ENCODE results near the gene AFDN. TPM values are rescaled to one million over a fixed set of nuclear protein-coding genes. Genes with fewer than 3 reads are reported as not detected.

The AFDN gene
- total RNA-seq, 1 donor from 2014 or later = 552 TPM

GRCh38 chr6:167932468-167933276 lies 106.0 kb downstream of the AFDN start:
- TF ChIP-seq, protein P1, sequence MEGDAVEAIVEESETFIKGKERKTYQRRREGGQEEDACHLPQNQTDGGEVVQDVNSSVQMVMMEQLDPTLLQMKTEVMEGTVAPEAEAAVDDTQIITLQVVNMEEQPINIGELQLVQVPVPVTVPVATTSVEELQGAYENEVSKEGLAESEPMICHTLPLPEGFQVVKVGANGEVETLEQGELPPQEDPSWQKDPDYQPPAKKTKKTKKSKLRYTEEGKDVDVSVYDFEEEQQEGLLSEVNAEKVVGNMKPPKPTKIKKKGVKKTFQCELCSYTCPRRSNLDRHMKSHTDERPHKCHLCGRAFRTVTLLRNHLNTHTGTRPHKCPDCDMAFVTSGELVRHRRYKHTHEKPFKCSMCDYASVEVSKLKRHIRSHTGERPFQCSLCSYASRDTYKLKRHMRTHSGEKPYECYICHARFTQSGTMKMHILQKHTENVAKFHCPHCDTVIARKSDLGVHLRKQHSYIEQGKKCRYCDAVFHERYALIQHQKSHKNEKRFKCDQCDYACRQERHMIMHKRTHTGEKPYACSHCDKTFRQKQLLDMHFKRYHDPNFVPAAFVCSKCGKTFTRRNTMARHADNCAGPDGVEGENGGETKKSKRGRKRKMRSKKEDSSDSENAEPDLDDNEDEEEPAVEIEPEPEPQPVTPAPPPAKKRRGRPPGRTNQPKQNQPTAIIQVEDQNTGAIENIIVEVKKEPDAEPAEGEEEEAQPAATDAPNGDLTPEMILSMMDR (IDR thresholded peaks at IDR 0.05; ENCODE audit: partially characterized antibody, unreplicated experiment) = no peak
- Mint-ChIP-seq H3K27me3 (ENCODE audit: unreplicated experiment) (peaks cover 2% of the 10 kb centered on the region), H3K36me3 (ENCODE audit: unreplicated experiment) (no peaks in the 10 kb centered on the region), H3K4me1 (ENCODE audit: low read depth, unreplicated experiment) (peaks cover 11% of the 10 kb centered on the region), H3K4me3 (ENCODE audit: unreplicated experiment) (no peak overlapping the region), H3K27ac (ENCODE audit: unreplicated experiment) (no peak overlapping the region), H3K9me3 (ENCODE audit: unreplicated experiment) (no peaks in the 10 kb centered on the region)
- no peak for DNase-seq

- Mint-ChIP-seq H3K36me3 (ENCODE audit: unreplicated experiment) (no peaks in the 10 kb centered on the region), H3K27ac (ENCODE audit: unreplicated experiment) (no peak overlapping the region), H3K9me3 (ENCODE audit: unreplicated experiment) (peaks cover 1% of the 10 kb centered on the region), H3K27me3 (ENCODE audit: unreplicated experiment) (peaks cover 2% of the 10 kb centered on the region), H3K4me3 (ENCODE audit: unreplicated experiment) (no peak overlapping the region), H3K4me1 (ENCODE audit: low read depth, unreplicated experiment) (peaks cover 14% of the 10 kb centered on the region)
- TF ChIP-seq, protein P1 (IDR thresholded peaks at IDR 0.05; ENCODE audit: partially characterized antibody, unreplicated experiment) = no peak
- no peak for DNase-seq
Measured at GRCh38 chr6:167933290-167933689, 106.6 kb downstream of the AFDN start.

DNA sequence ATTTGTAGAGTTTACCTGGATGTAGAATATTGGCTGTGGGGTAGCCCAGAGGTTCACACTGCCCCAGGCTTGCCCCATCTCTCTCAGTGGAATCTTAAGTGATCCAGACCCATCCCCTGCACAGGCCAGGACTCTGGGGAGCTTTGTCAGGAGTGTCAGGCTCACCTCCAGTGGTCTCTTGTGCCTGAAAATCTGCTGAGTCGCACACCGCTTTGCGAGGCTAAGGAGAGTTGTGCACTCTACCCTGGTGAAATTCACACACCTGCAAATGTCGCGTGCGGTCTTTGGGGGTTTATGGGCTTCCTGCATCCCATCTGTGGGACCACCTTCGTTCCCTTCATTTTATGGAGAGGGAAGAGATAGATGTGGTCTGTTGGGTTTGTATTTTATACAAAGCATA lies 107.1 kb downstream of the AFDN start:
- Mint-ChIP-seq H3K27ac (ENCODE audit: unreplicated experiment) (no peak overlapping the region), H3K36me3 (ENCODE audit: unreplicated experiment) (no peaks in the 10 kb centered on the region), H3K27me3 (ENCODE audit: unreplicated experiment) (peaks cover 2% of the 10 kb centered on the region), H3K9me3 (ENCODE audit: unreplicated experiment) (peaks cover 1% of the 10 kb centered on the region), H3K4me3 (ENCODE audit: unreplicated experiment) (no peak overlapping the region), H3K4me1 (ENCODE audit: low read depth, unreplicated experiment) (peaks cover 14% of the 10 kb centered on the region)
- TF ChIP-seq, protein P1 (IDR thresholded peaks at IDR 0.05; ENCODE audit: partially characterized antibody, unreplicated experiment) = no peak
- no peak for DNase-seq

- H3K9me3 Mint-ChIP-seq (ENCODE audit: unreplicated experiment) = peaks cover 1% of the 10 kb centered on the region
- no peak overlapping the region for H3K4me3 Mint-ChIP-seq (ENCODE audit: unreplicated experiment)
- H3K27me3 Mint-ChIP-seq (ENCODE audit: unreplicated experiment) = peaks cover 2% of the 10 kb centered on the region
- peak overlapping the region; percentile 4 for H3K27ac Mint-ChIP-seq (ENCODE audit: unreplicated experiment)
- TF ChIP-seq, protein P1 (IDR thresholded peaks at IDR 0.05; ENCODE audit: partially characterized antibody, unreplicated experiment) = no peak
- no peaks in the 10 kb centered on the region for H3K36me3 Mint-ChIP-seq (ENCODE audit: unreplicated experiment)
- H3K4me1 Mint-ChIP-seq (ENCODE audit: low read depth, unreplicated experiment) = peaks cover 14% of the 10 kb centered on the region
- no peak for DNase-seq
Measured at GRCh38 chr6:167934426-167934864, 107.7 kb downstream of the AFDN start.

DNA sequence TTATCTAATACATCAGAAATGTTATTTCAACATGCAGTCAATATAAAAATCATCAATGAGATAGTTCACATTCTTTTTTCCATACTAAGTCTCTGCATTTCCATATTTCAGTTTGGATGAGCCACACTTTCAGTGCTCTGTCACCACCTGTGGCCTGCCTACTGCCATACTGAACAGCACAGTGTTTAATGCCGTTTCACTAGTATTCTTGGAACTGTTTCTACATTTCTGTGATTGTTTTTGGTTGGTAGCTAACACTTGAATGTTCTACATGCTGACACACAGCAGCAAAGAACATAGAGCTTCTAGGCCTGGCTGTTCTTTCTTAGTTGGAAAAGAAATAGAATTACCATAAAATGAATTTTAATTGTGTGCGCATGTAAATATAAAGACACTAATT lies 109.3 kb downstream of the AFDN start:
- H3K36me3 Mint-ChIP-seq (ENCODE audit: unreplicated experiment) = no peaks in the 10 kb centered on the region
- no peak overlapping the region for H3K4me3 Mint-ChIP-seq (ENCODE audit: unreplicated experiment)
- TF ChIP-seq, protein P1 (IDR thresholded peaks at IDR 0.05; ENCODE audit: partially characterized antibody, unreplicated experiment) = no peak
- H3K27me3 Mint-ChIP-seq (ENCODE audit: unreplicated experiment) = peaks cover 2% of the 10 kb centered on the region
- no peak overlapping the region for H3K27ac Mint-ChIP-seq (ENCODE audit: unreplicated experiment)
- peaks cover 14% of the 10 kb centered on the region for H3K4me1 Mint-ChIP-seq (ENCODE audit: low read depth, unreplicated experiment)
- DNase-seq = no peak
- peaks cover 1% of the 10 kb centered on the region for H3K9me3 Mint-ChIP-seq (ENCODE audit: unreplicated experiment)
